Measurements from ENCODE around the gene CAPN8.

CAPN8 gene

DNA sequence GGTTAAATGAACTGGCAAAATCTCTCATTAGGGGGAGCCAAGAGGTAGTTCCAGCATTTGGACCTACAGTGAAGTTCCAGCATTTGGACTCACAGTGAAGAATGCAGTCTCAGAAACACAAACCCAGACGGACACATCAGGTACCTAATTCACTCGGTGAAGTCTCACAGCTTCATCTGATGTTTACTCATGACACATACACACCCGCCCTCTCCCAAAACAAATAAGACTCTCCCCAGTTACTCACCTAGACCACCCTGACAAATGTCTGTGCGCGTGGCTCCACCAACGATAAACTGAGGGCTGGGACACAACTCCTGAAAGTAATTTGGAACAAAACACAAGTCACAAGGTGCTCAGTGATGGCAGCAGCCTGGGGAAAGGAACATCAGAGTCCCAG, 11.4 kb downstream of the CAPN8 start:
- no peak for DNase-seq (ENCODE audit: low read depth in 2 of 2)

GRCh38 chr1:223653431-223653830, 12.1 kb downstream of the CAPN8 start:
- DNase-seq (ENCODE audit: low read depth in 2 of 2): no peak

GRCh38 chr1:223653015-223653414, 12.5 kb downstream of the CAPN8 start:
- DNase-seq (ENCODE audit: low read depth in 2 of 2): no peak

DNA sequence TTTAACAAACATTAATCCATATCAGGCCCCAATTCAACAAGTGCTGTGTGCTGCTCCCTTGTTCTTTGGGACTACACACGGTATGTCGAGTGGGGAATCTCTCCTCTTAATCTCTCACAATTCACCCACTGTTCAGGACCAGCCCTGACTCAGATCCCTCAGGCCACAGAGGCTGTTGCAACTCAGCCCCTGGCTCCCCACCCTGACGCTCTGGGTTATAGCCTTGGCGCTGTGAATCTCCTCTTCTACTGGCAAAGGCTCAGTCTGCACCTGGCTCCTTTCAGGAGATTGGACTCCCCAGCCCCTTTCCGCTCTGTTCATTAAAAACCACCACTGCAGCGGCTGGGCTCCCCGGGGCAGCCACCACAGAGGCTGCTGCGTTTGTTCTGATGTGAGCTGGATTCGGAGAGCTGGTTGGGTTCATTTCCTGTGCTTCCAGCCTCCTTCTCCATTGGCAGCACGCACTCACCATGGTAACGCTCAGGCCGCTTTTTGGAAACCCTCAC, 13.0 kb downstream of the CAPN8 start:
- DNase-seq (ENCODE audit: low read depth in 2 of 2): no peak

GRCh38 chr1:223651291-223651991, 14.1 kb downstream of the CAPN8 start:
- DNase-seq (ENCODE audit: low read depth in 2 of 2): no peak

DNA sequence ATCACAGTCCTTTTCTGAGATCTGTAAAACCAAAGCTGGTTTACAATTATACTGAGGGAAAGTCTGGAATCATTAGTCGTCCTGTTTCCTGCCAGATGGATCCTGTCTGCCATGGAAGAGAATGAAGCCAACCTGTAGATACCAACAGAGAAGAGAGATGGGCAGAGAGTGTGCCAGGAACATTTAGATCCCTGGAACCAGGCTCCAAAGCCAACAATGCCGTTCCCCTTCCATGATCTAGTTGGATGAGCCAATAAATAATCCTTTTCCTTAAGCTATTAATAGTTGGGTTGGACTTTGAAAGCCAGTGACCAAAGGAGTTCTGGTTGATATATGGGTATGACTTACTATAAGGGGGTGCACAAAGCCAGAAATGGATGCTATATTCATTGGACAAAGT, 15.0 kb downstream of the CAPN8 start:
- no peak for DNase-seq (ENCODE audit: low read depth in 2 of 2)

- no peak for DNase-seq (ENCODE audit: low read depth in 2 of 2)
Observed at GRCh38 chr1:223649222-223649621, 16.3 kb downstream of the CAPN8 start.

GRCh38 chr1:223647249-223647648, 18.3 kb downstream of the CAPN8 start:
- DNase-seq (ENCODE audit: low read depth in 2 of 2): no peak

GRCh38 chr1:223645903-223646302, 19.6 kb downstream of the CAPN8 start:
- DNase-seq (ENCODE audit: low read depth in 2 of 2): no peak

DNA sequence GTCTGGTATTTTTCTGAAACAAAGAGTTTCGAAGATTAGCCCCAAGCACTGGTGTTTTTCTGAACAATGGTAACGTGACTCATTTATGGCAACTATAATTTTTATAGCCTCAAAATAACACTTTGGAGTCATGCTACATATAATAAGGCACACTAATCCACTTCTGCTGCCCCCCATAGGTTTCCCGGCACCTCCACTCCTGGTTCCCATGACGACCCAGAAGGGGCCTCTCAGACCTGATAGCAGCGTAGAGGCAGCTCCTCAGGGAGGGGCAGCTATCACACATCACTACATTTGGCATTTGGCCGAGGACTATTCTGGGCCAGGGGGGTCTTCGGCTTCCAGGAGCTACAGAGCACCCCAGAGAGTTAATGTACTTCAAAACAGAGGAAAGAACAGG, 23.3 kb downstream of the CAPN8 start:
- DNase-seq (ENCODE audit: low read depth in 2 of 2): no peak

DNA sequence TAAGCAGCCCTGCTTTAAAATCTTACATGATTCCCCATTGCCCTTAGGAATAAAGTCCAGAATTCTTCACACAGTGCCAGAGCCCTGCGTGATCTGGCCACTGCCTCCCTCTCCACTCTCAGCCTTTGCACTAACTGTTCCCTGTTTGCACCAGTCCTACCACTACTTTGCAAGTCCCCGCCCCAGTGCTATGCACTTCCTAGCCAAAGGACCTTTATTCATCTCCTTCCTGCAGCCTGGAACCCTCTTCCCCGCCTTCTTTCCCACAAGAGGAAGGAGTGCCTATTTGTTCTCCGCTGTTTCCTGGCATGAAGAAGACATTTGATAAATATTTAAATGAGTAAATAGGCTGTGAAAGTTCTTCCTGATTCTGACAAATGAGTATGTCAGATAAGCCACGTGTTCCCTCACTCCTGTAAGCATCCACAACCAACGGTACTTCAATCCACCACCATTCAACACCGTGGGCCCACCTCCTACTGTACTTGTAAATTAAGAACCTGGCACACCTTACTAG, 23.9 kb downstream of the CAPN8 start:
- no peak for DNase-seq (ENCODE audit: low read depth in 2 of 2)

DNA sequence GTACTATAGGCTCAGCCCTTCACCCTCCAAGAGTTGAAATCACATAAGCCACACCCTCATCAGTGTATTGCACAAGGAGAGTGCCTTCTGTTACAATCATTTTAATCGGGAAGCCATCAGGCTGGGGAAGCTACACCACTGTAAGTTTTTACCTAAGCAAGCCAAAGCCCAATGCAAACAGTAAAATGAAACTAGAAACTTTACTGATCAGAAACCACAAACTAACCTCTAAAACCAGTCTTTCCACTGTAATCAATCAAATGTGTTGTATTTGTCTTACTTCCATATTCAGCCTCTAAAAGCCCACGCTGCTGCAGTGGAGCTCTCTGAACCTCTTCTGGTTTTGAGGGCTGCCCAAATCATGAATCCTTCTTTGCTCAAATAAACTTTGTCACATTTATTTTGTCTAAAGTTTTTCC, 26.2 kb downstream of the CAPN8 start:
- DNase-seq (ENCODE audit: low read depth in 2 of 2): no peak

- DNase-seq (ENCODE audit: low read depth in 2 of 2): no peak
Observed at GRCh38 chr1:223635236-223635635, 30.3 kb downstream of the CAPN8 start.

- no peak for DNase-seq (ENCODE audit: low read depth in 2 of 2)
Observed at GRCh38 chr1:223634423-223634822, 31.1 kb downstream of the CAPN8 start.

DNA sequence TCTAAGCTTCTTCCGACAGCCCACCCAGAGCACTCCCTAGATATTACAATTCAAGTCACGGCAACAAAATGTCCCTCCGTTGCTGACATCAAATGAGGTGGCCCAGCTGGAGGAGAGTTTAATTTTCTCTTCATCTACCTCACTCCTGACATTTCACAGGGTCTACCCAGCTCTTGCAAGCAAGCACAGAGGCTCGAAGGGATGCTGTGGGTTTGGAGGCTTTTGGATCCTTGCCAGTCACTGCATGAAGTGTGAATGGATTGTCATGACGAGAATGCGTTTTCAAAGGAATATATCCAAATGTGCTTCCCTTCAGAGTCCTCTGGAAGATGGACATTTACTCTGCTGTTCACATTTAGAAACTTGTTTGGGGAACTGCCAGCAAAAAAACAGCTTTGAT, 33.5 kb downstream of the CAPN8 start:
- DNase-seq (ENCODE audit: low read depth in 2 of 2): no peak

DNA sequence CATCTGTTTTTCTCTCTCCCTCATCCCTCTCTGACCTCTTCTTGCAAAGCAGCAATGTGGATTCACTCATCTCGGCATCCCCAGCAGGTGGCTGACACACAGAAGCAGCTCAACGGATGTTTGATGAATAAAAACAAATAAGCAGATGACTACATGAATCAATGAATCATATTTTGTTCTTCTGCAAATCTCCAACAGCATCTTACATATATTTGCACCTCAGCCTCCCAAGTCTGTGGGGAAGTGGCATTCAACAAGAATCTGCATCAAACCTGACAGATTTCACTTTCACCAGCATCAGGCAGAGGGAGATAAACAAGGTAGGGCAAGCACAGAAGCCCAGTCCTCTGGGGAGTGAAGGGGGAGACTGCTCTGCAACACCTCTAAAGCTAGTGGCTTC, 34.0 kb downstream of the CAPN8 start:
- no peak for DNase-seq (ENCODE audit: low read depth in 2 of 2)

DNA sequence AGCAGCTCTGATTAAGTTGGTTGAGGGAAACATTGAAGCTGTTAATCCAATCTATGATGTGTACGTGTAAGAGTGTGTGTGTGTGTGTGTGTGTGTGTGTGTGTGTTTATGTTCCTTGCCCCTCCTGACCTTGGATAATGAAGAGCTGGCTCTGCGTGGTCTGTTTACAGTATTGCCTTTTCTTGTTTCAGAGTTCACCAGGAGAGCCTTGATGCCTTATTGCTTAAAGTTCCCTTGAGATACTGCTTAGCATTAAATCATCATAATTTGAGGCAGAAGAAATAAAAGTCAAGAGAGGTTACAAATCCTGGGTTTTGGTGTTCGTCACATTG, 36.4 kb downstream of the CAPN8 start:
- no peak for DNase-seq (ENCODE audit: low read depth in 2 of 2)

DNA sequence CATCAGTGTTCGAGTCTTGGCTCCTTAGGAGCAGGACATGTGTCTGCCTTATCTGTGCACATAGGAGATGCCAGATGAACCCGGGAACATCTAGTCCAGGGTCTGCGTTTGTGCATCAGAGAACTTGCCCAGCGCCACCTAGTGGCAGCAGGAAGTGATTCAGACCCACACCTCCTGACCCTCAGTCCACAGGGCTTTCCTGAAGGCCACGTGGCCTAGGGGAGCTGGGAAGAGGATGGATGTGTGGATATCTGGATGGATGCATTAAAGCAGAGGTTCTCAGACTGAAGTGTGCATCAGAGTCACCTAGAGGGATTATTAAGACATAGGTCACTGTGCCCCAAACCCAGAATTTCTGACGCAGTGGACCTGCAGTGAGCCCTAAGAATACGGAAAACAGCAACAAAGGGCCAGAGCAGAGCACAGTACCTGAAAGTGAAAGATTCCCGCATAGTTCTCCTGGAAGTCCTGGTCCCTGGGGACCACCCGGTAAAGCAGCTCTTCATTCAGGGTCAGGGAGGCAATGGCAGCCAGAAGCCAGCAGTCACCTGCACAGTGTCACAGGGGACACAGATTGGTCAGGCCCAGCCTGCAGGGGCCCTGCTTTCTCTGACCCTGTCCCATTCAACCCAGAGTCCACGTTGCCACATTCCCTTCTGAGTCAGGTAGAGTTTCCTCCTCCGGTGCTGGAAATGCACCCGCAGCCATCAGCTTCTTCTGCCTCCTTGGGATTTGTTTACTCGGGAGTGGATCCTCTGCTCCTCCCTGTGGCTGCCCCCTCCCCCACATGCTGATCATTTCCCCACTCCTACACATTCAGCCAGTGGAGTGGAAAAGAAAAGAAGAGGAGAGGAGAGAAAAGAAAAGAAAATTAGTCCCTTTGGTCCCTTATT, 37.0 kb downstream of the CAPN8 start:
- no peak for DNase-seq (ENCODE audit: low read depth in 2 of 2)

- no peak for DNase-seq (ENCODE audit: low read depth in 2 of 2)
Observed at GRCh38 chr1:223622132-223622842, 43.2 kb downstream of the CAPN8 start.

- no peak for DNase-seq (ENCODE audit: low read depth in 2 of 2)
Observed at GRCh38 chr1:223621312-223621734, 44.2 kb downstream of the CAPN8 start.

- no peak for DNase-seq (ENCODE audit: low read depth in 2 of 2)
Observed at GRCh38 chr1:223620297-223620897, 45.1 kb downstream of the CAPN8 start.

DNA sequence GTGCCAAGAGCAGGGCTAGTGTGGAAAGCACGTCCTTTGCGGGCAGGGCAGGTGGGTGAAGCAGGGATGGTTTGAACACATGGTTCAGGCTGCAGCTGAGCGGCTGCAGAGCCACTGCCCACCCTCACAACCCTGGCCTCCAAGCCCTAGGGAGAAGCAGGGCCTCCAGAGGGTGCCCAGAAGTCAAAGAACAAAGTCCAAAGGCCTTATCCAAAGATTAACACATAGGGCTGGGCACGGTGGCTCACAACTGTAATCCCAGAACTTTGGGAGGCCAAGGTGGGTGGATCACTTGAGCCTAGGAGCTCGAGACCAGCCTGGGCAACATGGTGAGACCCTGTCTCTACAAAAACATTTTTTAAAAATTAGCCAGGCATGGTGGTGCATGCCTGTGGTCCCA, 46.8 kb downstream of the CAPN8 start:
- no peak for DNase-seq (ENCODE audit: low read depth in 2 of 2)
